GM19395 (cell line): ENCODE results near the gene ZSWIM1.

Experiments used
- ATAC-seq: cut with Tn5 transposase; IDR thresholded peaks from one replicate; pipeline ENCODE4 v1.9.1; 2021; ENCODE audit warnings: mild to moderate bottlenecking, moderate library complexity; ENCODE audit not compliant: unreplicated experiment

ZSWIM1 gene

GRCh38 chr20:45880988-45881788 is at the start of gene ZSWIM1:
Gene ZSWIM1, plus strand, starts transcription at chr20:45881227. Its CDS starts 1,366 bp downstream, at chr20:45882593.
- peak; percentile 95 for ATAC-seq

- no peak for ATAC-seq
These were observed 48.4 kb upstream of the ZSWIM1 start for GRCh38 chr20:45832619-45833018.

- no peak for ATAC-seq
These were observed 47.8 kb upstream of the ZSWIM1 start, which contains the start of gene SNX21 for GRCh38 chr20:45833030-45833882. Gene SNX21, plus strand, starts transcription at chr20:45833799. Its CDS starts 121 bp downstream, at chr20:45833920.

- no peak for ATAC-seq
These were observed 46.9 kb upstream of the ZSWIM1 start for GRCh38 chr20:45833883-45834796.

- no peak for ATAC-seq
These were observed 46.2 kb upstream of the ZSWIM1 start for GRCh38 chr20:45834797-45835161.

GRCh38 chr20:45835329-45835765 is 45.7 kb upstream of the ZSWIM1 start:
- no peak for ATAC-seq

GRCh38 chr20:45835825-45836224 is 45.2 kb upstream of the ZSWIM1 start:
- no peak for ATAC-seq

- ATAC-seq = no peak
These were observed 44.2 kb upstream of the ZSWIM1 start for GRCh38 chr20:45836841-45837240.

GRCh38 chr20:45840700-45841198 is 40.3 kb upstream of the ZSWIM1 start:
- no peak for ATAC-seq

GRCh38 chr20:45841407-45842129 is 39.5 kb upstream of the ZSWIM1 start:
- no peak for ATAC-seq

- ATAC-seq = peak; percentile 66
These were observed 38.7 kb upstream of the ZSWIM1 start for GRCh38 chr20:45842169-45842812.

- no peak for ATAC-seq
These were observed 37.5 kb upstream of the ZSWIM1 start for GRCh38 chr20:45843506-45843905.

- no peak for ATAC-seq
These were observed 35.6 kb upstream of the ZSWIM1 start for GRCh38 chr20:45845452-45845851.

- ATAC-seq = no peak
These were observed 32.6 kb upstream of the ZSWIM1 start for GRCh38 chr20:45848421-45848820.

- no peak for ATAC-seq
These were observed 32.0 kb upstream of the ZSWIM1 start for GRCh38 chr20:45848969-45849582.

GRCh38 chr20:45850238-45850637 is 30.8 kb upstream of the ZSWIM1 start:
- no peak for ATAC-seq

GRCh38 chr20:45850926-45851325 is 30.1 kb upstream of the ZSWIM1 start:
- no peak for ATAC-seq

GRCh38 chr20:45851501-45851900 is 29.5 kb upstream of the ZSWIM1 start:
- no peak for ATAC-seq

- ATAC-seq = no peak
These were observed 28.7 kb upstream of the ZSWIM1 start for GRCh38 chr20:45852326-45852725.
